ENCODE data around the gene CSMD2. TPM values are rescaled to one million over a fixed set of nuclear protein-coding genes. Genes with fewer than 3 reads are reported as not detected.

Gene CSMD2
- total RNA-seq, 6 experiments from 2014 or later: under 0.01 to 0.19 (median 0.09) TPM; not detected in 1

DNA sequence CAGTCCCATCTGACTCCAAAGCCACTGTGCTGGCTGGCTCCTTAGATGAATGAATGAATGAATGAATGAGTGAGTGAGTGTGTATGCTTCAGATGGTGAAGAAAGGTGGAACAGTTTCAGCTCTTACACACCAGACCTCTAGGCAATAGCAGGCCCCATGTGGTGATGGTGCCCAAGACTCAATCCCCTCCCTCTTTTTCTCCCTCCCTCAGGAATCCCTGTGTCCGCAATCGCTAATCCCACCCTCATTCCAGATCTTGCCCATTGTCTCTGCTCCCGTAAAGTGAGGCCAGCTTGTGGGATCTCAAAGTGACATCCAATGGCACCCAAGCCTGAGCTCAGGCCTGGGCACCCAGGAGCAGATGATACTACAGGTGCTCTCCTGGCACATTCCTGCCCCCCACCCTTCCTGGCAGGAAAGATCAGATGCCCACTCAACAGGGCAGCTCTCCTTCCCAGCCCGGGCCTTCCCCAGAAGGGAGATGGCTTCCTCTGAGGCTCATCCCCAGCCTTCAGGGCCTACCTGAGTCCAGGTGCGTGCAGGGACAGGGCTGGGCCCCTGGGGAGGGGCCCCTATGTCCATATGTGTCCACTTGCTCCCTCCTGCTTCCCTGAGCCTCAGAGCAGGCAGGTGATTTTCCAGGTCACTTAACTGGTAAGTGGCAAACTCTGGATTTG, 194.7 kb downstream of the CSMD2 start:
- Histone ChIP-seq H3K27me3 (no peaks in the 10 kb centered on the region), H3K4me3 (no peak overlapping the region), H3K36me3 (no peaks in the 10 kb centered on the region), H3K27ac (no peak overlapping the region), H3K4me1 (no peaks in the 10 kb centered on the region), H3K9me3 (no peaks in the 10 kb centered on the region)
- 76% methylated on average over 3 of the region's 5 CpGs for WGBS (ENCODE audit: insufficient coverage, low coverage, low lambda C conversion rate, missing lambda C conversion rate)
- TF ChIP-seq CTCF (IDR thresholded peaks at IDR 0.05): no peak
- TF ChIP-seq POLR2A (IDR thresholded peaks at IDR 0.05): no peak
- no peak for DNase-seq
- intact Hi-C loops (cut with DNase I): no loop called here
- no peak for ATAC-seq

GRCh38 chr1:33966346-33967141, 198.5 kb downstream of the CSMD2 start:
- intact Hi-C loops (cut with DNase I): no loop called here
- 44% methylated on average over 10 of the region's 12 CpGs for WGBS (ENCODE audit: insufficient coverage, low coverage, low lambda C conversion rate, missing lambda C conversion rate)
- Histone ChIP-seq H3K4me3 (no peak overlapping the region), H3K27me3 (no peaks in the 10 kb centered on the region), H3K4me1 (no peaks in the 10 kb centered on the region), H3K9me3 (no peaks in the 10 kb centered on the region), H3K36me3 (no peaks in the 10 kb centered on the region), H3K27ac (no peak overlapping the region)
- no peak for TF ChIP-seq POLR2A (IDR thresholded peaks at IDR 0.05)
- TF ChIP-seq CTCF (IDR thresholded peaks at IDR 0.05): no peak
- no peak for DNase-seq
- ATAC-seq: no peak

DNA sequence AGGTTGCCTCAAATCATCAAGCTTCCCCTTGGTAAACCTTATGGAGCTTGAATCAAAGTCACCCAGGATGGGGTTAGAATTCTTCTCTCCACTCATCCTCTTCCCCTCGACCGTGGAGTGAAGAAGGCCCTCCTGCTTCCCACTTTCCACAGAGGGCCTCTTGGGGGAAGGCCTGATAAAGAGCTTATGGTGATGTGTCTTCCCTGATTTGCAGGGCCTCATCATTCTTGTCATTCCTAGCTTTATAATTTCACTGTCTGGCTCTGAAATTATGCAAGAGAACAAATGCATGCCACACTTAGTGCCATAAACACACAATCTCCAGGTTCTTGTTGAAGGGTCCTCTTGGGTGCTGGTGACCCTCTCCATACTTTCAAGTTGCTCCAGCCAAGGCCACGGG, 199.9 kb downstream of the CSMD2 start:
- 68% methylated on average over 3 of the region's 3 CpGs for WGBS (ENCODE audit: insufficient coverage, low coverage, low lambda C conversion rate, missing lambda C conversion rate)
- no peak for DNase-seq
- Histone ChIP-seq H3K9me3 (no peaks in the 10 kb centered on the region), H3K27me3 (no peaks in the 10 kb centered on the region), H3K36me3 (no peaks in the 10 kb centered on the region), H3K27ac (no peak overlapping the region), H3K4me3 (no peak overlapping the region), H3K4me1 (no peaks in the 10 kb centered on the region)
- intact Hi-C loops (cut with DNase I): no loop called here
- TF ChIP-seq POLR2A (IDR thresholded peaks at IDR 0.05) (no peak), CTCF (IDR thresholded peaks at IDR 0.05) (no peak)
- no peak for ATAC-seq

DNA sequence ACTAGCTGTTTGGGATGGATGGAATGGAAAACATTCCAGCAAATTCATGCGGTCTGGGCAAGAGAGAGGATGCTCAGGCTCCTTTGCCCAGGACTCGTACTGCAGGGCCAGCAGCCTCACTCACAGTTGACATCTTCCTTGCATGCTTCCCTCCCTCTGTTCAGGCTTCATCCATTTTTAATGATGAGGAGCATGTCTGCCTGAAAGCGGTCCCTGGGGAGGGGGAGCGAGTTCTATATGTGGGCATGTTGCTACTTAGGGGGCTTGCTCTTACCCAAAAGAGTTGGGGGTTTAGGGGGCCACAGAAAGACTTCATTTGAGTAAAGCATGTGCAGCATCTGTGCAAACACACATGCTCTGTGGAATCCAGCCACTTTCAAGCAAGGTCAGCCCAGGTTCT, 203.0 kb downstream of the CSMD2 start:
- Histone ChIP-seq H3K27me3 (no peaks in the 10 kb centered on the region), H3K27ac (no peak overlapping the region), H3K4me3 (no peak overlapping the region), H3K4me1 (no peaks in the 10 kb centered on the region), H3K36me3 (no peaks in the 10 kb centered on the region), H3K9me3 (no peaks in the 10 kb centered on the region)
- WGBS (ENCODE audit: insufficient coverage, low coverage, low lambda C conversion rate, missing lambda C conversion rate): no CpG with 5 or more reads among the region's 4 CpGs
- intact Hi-C loops (cut with DNase I): no loop called here
- no peak for TF ChIP-seq POLR2A (IDR thresholded peaks at IDR 0.05)
- no peak for TF ChIP-seq CTCF (IDR thresholded peaks at IDR 0.05)
- DNase-seq (no peak), ATAC-seq (no peak)
